ENCODE data around the gene EGFR.

EGFR gene

GRCh38 chr7:55202150-55202913, 183.5 kb downstream of the EGFR start:
- H3K4me3 ChIP-seq (replicated peaks; ENCODE audit: low read depth, low read length), result no peak overlapping the region
- DNase-seq (ENCODE audit: extremely low read depth, low read depth), result no peak
- TF ChIP-seq CTCF (IDR thresholded peaks at IDR 0.05; ENCODE audit: low read depth, low read length, missing control alignments), result no peak

GRCh38 chr7:55203300-55203699, 184.5 kb downstream of the EGFR start:
- no peak for TF ChIP-seq CTCF (IDR thresholded peaks at IDR 0.05; ENCODE audit: low read depth, low read length, missing control alignments)
- no peak overlapping the region for H3K4me3 ChIP-seq (replicated peaks; ENCODE audit: low read depth, low read length)

GRCh38 chr7:55205124-55205955, 186.5 kb downstream of the EGFR start:
- no peak for TF ChIP-seq CTCF (IDR thresholded peaks at IDR 0.05; ENCODE audit: low read depth, low read length, missing control alignments)
- DNase-seq (ENCODE audit: extremely low read depth, low read depth), result no peak
- H3K4me3 ChIP-seq (replicated peaks; ENCODE audit: low read depth, low read length), result no peak overlapping the region

More at GRCh38 chr7:55203300-55203699, 184.5 kb downstream of the EGFR start:
- DNase-seq (ENCODE audit: extremely low read depth, low read depth), result no peak

- H3K4me3 ChIP-seq (replicated peaks; ENCODE audit: low read depth, low read length), result no peak overlapping the region
- no peak for DNase-seq (ENCODE audit: extremely low read depth, low read depth)
- TF ChIP-seq CTCF (IDR thresholded peaks at IDR 0.05; ENCODE audit: low read depth, low read length, missing control alignments), result no peak
These were observed 187.6 kb downstream of the EGFR start for GRCh38 chr7:55206235-55207029.

- TF ChIP-seq CTCF (IDR thresholded peaks at IDR 0.05; ENCODE audit: low read depth, low read length, missing control alignments), result no peak
- no peak for DNase-seq (ENCODE audit: extremely low read depth, low read depth)
- no peak overlapping the region for H3K4me3 ChIP-seq (replicated peaks; ENCODE audit: low read depth, low read length)
These were observed 188.8 kb downstream of the EGFR start for GRCh38 chr7:55207436-55208125.

- H3K4me3 ChIP-seq (replicated peaks; ENCODE audit: low read depth, low read length), result no peak overlapping the region
- DNase-seq (ENCODE audit: extremely low read depth, low read depth), result no peak
- no peak for TF ChIP-seq CTCF (IDR thresholded peaks at IDR 0.05; ENCODE audit: low read depth, low read length, missing control alignments)
These were observed 190.5 kb downstream of the EGFR start for GRCh38 chr7:55209366-55209765.
